ENCODE measurements around the gene RABGGTA.

The RABGGTA gene

DNA sequence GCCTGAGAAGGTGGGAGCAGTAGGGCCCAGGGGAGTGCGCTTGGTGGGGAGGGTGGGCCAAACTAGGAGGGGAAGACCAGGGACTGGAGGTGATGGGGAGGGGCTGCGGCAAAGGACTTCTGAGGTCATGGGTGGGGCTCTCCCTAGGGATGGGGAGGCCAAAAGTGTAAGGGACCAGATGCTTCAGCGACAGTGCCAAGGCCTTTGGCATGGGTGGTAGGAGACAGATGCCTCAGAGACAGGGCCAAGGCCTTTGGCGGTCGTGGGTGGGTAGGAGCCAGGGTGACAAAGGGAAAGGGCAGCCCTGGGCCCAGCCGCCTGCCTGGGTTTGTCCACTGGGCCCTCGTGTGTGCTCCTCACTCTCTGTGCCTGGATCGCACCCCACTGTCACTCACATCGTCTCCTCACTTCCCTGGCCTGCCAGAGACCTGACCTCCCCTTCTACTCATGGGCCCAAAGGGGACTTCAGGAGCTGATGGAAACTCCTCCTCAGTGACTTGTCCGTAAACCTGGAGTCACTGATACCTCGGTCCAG, 13.2 kb upstream of the RABGGTA start:
- Histone ChIP-seq H2BK12ac (ENCODE audit: low read length in 2 of 2) (no peak overlapping the region), H3K4me3 (ENCODE audit: insufficient read depth in 1 of 2, low read depth in 1 of 2, low read length in 2 of 2) (no peak overlapping the region), H3K4ac (ENCODE audit: low read depth in 1 of 2, low read length in 2 of 2) (no peak overlapping the region), H2BK120ac (ENCODE audit: low read depth, low read length) (no peak overlapping the region), H3K27ac (ENCODE audit: low read length, poor library complexity, severe bottlenecking) (no peak overlapping the region), H3K14ac (ENCODE audit: low read length in 2 of 2) (no peak overlapping the region), H4K8ac (ENCODE audit: low read length) (no peak overlapping the region), H3K23ac (ENCODE audit: low read length in 2 of 2) (no peak overlapping the region), H4K91ac (ENCODE audit: low read length) (no peak overlapping the region), H3K27me3 (ENCODE audit: control insufficient read depth in 1 of 2, insufficient read depth in 1 of 2, low read length in 2 of 2) (no peaks in the 10 kb centered on the region), H2AK5ac (ENCODE audit: low read length, severe bottlenecking) (no peak overlapping the region), H3K18ac (ENCODE audit: low read depth in 1 of 2, low read length in 2 of 2) (no peak overlapping the region), H2BK15ac (ENCODE audit: low read depth, poor library complexity, severe bottlenecking) (no peak overlapping the region), H3K4me2 (ENCODE audit: low read length, poor library complexity, severe bottlenecking) (no peak overlapping the region), H3K79me1 (replicated peaks; ENCODE audit: low read length, poor library complexity, severe bottlenecking) (peaks cover 19% of the 10 kb centered on the region), H3K36me3 (ENCODE audit: control insufficient read depth in 1 of 2, insufficient read depth in 2 of 2, low read depth in 1 of 2, low read length in 2 of 2) (peaks cover 3 to 4% of the 10 kb centered on the region in 2 experiments), H3K9ac (ENCODE audit: low read length) (no peak overlapping the region), H2BK5ac (ENCODE audit: low read depth, low read length, poor library complexity, severe bottlenecking) (no peak overlapping the region), H2AFZ (ENCODE audit: low read depth, low read length) (no peak overlapping the region), H3K4me1 (ENCODE audit: control insufficient read depth, insufficient read depth, low read depth, low read length) (peaks cover 7% of the 10 kb centered on the region), H3K9me3 (ENCODE audit: control insufficient read depth, low read length) (no peaks in the 10 kb centered on the region)
- no peak for DNase-seq
- WGBS, result 81% methylated on average over 11 of the region's 11 CpGs

DNA sequence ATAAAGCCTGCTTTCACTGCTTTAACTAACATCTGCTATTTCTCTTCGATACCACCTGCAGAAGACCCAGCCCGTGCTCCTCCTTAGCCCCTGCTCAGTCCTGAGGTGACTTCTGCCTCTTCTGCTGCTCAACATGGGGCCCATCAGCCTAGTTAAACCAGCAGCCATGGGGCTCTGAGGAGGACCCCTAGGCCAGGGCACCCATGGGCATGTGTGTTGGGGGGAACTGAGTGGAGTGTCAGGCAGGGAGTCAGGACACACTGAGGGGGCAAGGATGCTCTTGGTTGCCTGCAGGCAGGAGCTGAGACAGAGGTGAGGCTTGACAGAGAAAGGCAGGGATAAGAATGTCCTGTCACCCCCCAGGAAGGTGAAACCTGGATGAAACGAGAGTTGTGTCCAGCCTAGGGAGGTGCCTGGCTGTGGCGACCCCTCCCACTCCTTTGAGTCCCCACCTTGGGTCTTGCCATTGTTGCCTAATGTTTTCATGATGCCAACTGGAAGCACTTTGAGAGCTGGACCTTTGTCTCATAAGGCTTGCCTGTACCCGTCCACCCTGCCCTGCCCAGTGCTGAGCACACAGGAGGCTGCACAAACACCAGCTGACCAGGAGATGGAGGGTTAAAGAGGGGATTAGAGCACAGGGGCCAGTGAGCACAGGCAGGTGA, 12.5 kb upstream of the RABGGTA start:
- Histone ChIP-seq H2BK120ac (ENCODE audit: low read depth, low read length) (no peak overlapping the region), H4K91ac (ENCODE audit: low read length) (no peak overlapping the region), H3K27ac (ENCODE audit: low read length, poor library complexity, severe bottlenecking) (no peak overlapping the region), H3K9me3 (ENCODE audit: control insufficient read depth, low read length) (no peaks in the 10 kb centered on the region), H4K8ac (ENCODE audit: low read length) (no peak overlapping the region), H3K27me3 (ENCODE audit: control insufficient read depth in 1 of 2, insufficient read depth in 1 of 2, low read length in 2 of 2) (no peaks in the 10 kb centered on the region), H2BK5ac (ENCODE audit: low read depth, low read length, poor library complexity, severe bottlenecking) (no peak overlapping the region), H3K4ac (ENCODE audit: low read depth in 1 of 2, low read length in 2 of 2) (no peak overlapping the region), H3K23ac (ENCODE audit: low read length in 2 of 2) (no peak overlapping the region), H3K4me1 (ENCODE audit: control insufficient read depth, insufficient read depth, low read depth, low read length) (peaks cover 7% of the 10 kb centered on the region), H3K79me1 (replicated peaks; ENCODE audit: low read length, poor library complexity, severe bottlenecking) (peaks cover 22% of the 10 kb centered on the region), H2BK12ac (ENCODE audit: low read length in 2 of 2) (no peak overlapping the region), H2AK5ac (ENCODE audit: low read length, severe bottlenecking) (no peak overlapping the region), H3K4me3 (ENCODE audit: insufficient read depth in 1 of 2, low read depth in 1 of 2, low read length in 2 of 2) (no peak overlapping the region), H3K9ac (ENCODE audit: low read length) (no peak overlapping the region), H2BK15ac (ENCODE audit: low read depth, poor library complexity, severe bottlenecking) (no peak overlapping the region), H3K18ac (ENCODE audit: low read depth in 1 of 2, low read length in 2 of 2) (no peak overlapping the region), H3K14ac (ENCODE audit: low read length in 2 of 2) (no peak overlapping the region), H2AFZ (ENCODE audit: low read depth, low read length) (no peak overlapping the region), H3K4me2 (ENCODE audit: low read length, poor library complexity, severe bottlenecking) (no peak overlapping the region), H3K36me3 (ENCODE audit: control insufficient read depth in 1 of 2, insufficient read depth in 2 of 2, low read depth in 1 of 2, low read length in 2 of 2) (no peaks in the 10 kb centered on the region)
- 93% methylated on average over 5 of the region's 5 CpGs for WGBS
- DNase-seq, result no peak

DNA sequence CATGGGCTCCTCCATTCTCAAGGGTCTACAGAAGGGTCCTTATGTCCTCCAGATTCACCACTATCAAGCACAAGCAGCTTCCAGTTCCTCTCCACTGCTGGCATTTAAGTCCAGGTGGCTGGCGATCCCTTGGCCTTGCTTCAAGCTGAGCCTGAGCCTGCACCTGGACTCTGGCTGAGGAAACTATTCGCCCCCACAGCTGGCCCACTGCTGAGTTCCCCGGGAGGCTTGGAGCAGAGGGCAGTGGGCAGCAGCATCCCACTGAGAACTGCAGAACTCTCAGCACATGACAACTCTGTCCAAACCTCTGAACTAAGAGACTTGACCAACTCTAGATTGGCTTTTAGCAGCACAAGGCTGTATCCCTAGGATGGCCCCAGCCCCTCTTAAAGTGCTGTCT, 11.3 kb upstream of the RABGGTA start:
- no peak overlapping the region for H2BK5ac ChIP-seq (ENCODE audit: low read depth, low read length, poor library complexity, severe bottlenecking)
- H3K4me3 ChIP-seq (ENCODE audit: insufficient read depth in 1 of 2, low read depth in 1 of 2, low read length in 2 of 2), result no peak overlapping the region
- H4K91ac ChIP-seq (ENCODE audit: low read length), result no peak overlapping the region
- 85% methylated on average over 3 of the region's 3 CpGs for WGBS
- H3K79me1 ChIP-seq (replicated peaks; ENCODE audit: low read length, poor library complexity, severe bottlenecking), result peaks cover 24% of the 10 kb centered on the region
- H3K27me3 ChIP-seq (ENCODE audit: control insufficient read depth in 1 of 2, insufficient read depth in 1 of 2, low read length in 2 of 2), result no peaks in the 10 kb centered on the region
- no peaks in the 10 kb centered on the region for H3K36me3 ChIP-seq (ENCODE audit: control insufficient read depth in 1 of 2, insufficient read depth in 2 of 2, low read depth in 1 of 2, low read length in 2 of 2)
- H3K14ac ChIP-seq (ENCODE audit: low read length in 2 of 2), result no peak overlapping the region
- no peak overlapping the region for H3K4ac ChIP-seq (ENCODE audit: low read depth in 1 of 2, low read length in 2 of 2)
- DNase-seq, result no peak
- H3K4me2 ChIP-seq (ENCODE audit: low read length, poor library complexity, severe bottlenecking), result no peak overlapping the region
- H3K23ac ChIP-seq (ENCODE audit: low read length in 2 of 2), result no peak overlapping the region
- H2BK15ac ChIP-seq (ENCODE audit: low read depth, poor library complexity, severe bottlenecking), result no peak overlapping the region
- H3K9me3 ChIP-seq (ENCODE audit: control insufficient read depth, low read length), result no peaks in the 10 kb centered on the region
- H2AK5ac ChIP-seq (ENCODE audit: low read length, severe bottlenecking), result no peak overlapping the region
- peaks cover 7% of the 10 kb centered on the region for H3K4me1 ChIP-seq (ENCODE audit: control insufficient read depth, insufficient read depth, low read depth, low read length)
- no peak overlapping the region for H3K9ac ChIP-seq (ENCODE audit: low read length)
- no peak overlapping the region for H2AFZ ChIP-seq (ENCODE audit: low read depth, low read length)
- no peak overlapping the region for H4K8ac ChIP-seq (ENCODE audit: low read length)
- no peak overlapping the region for H3K18ac ChIP-seq (ENCODE audit: low read depth in 1 of 2, low read length in 2 of 2)
- H2BK12ac ChIP-seq (ENCODE audit: low read length in 2 of 2), result no peak overlapping the region
- H2BK120ac ChIP-seq (ENCODE audit: low read depth, low read length), result no peak overlapping the region
- no peak overlapping the region for H3K27ac ChIP-seq (ENCODE audit: low read length, poor library complexity, severe bottlenecking)

DNA sequence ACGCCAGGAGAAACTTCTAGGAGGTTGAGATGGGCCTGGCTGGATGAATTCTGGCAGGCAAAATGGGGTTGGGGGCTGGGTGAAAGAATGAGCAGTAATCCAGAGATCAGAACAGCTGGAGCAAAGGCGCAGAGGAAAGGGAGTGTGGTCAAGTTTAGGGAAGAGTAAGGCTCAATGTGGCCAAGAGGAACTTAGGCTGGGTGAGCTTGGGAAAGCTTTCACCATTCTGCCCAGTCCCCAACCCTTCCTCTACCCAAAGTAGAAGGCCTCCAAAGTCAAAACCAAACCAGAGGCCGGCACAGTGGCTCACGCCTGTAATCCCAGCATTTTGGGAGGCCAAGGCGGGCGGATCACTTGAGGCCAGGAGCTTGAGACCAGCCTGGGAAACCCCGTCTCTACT, 10.2 kb upstream of the RABGGTA start:
- H2BK15ac ChIP-seq (ENCODE audit: low read depth, poor library complexity, severe bottlenecking), result no peak overlapping the region
- H3K79me1 ChIP-seq (replicated peaks; ENCODE audit: low read length, poor library complexity, severe bottlenecking), result peaks cover 27% of the 10 kb centered on the region
- 98% methylated on average over 3 of the region's 7 CpGs for WGBS
- H3K4me3 ChIP-seq (ENCODE audit: insufficient read depth in 1 of 2, low read depth in 1 of 2, low read length in 2 of 2), result peak overlapping the region in 1 of 2 experiments; percentile 46
- H2BK12ac ChIP-seq (ENCODE audit: low read length in 2 of 2), result no peak overlapping the region
- no peak overlapping the region for H3K23ac ChIP-seq (ENCODE audit: low read length in 2 of 2)
- no peak overlapping the region for H2AFZ ChIP-seq (ENCODE audit: low read depth, low read length)
- no peak overlapping the region for H3K14ac ChIP-seq (ENCODE audit: low read length in 2 of 2)
- no peak overlapping the region for H2AK5ac ChIP-seq (ENCODE audit: low read length, severe bottlenecking)
- H3K9ac ChIP-seq (ENCODE audit: low read length), result no peak overlapping the region
- no peak overlapping the region for H4K8ac ChIP-seq (ENCODE audit: low read length)
- no peak for DNase-seq
- no peak overlapping the region for H3K18ac ChIP-seq (ENCODE audit: low read depth in 1 of 2, low read length in 2 of 2)
- no peak overlapping the region for H2BK120ac ChIP-seq (ENCODE audit: low read depth, low read length)
- no peak overlapping the region for H2BK5ac ChIP-seq (ENCODE audit: low read depth, low read length, poor library complexity, severe bottlenecking)
- H3K4me1 ChIP-seq (ENCODE audit: control insufficient read depth, insufficient read depth, low read depth, low read length), result peaks cover 7% of the 10 kb centered on the region
- H3K27me3 ChIP-seq (ENCODE audit: control insufficient read depth in 1 of 2, insufficient read depth in 1 of 2, low read length in 2 of 2), result no peaks in the 10 kb centered on the region
- H3K27ac ChIP-seq (ENCODE audit: low read length, poor library complexity, severe bottlenecking), result no peak overlapping the region
- H3K4me2 ChIP-seq (ENCODE audit: low read length, poor library complexity, severe bottlenecking), result no peak overlapping the region
- H3K4ac ChIP-seq (ENCODE audit: low read depth in 1 of 2, low read length in 2 of 2), result no peak overlapping the region
- H3K9me3 ChIP-seq (ENCODE audit: control insufficient read depth, low read length), result no peaks in the 10 kb centered on the region
- H4K91ac ChIP-seq (ENCODE audit: low read length), result no peak overlapping the region
- no peaks in the 10 kb centered on the region for H3K36me3 ChIP-seq (ENCODE audit: control insufficient read depth in 1 of 2, insufficient read depth in 2 of 2, low read depth in 1 of 2, low read length in 2 of 2)

Data from mesenchymal stem cell (in vitro differentiated cells and primary cell).